Activated CD8-positive, alpha-beta T cell treated with anti-CD3 and anti-CD28 coated beads, Interleukin-2, amount 10 ng/mL, durations not matched to agents 7 days and 5 days (primary cell): Measurements from ENCODE around the gene MCRIP1. TPM values are rescaled to one million over a fixed set of nuclear protein-coding genes. Genes with fewer than 3 reads are reported as not detected.
"Not testable (repeated sequence)": the region's sequence is repeated elsewhere in the genome, so short reads cannot be mapped to it uniquely, and the experiment has no call there.

Experiments
- ATAC-seq: fragments of 150-1000 bp; cut with Tn5 transposase; one replicate; pipeline ENCODE4 v1.10.0; 2021; ENCODE audit warnings: moderate library complexity
- CTCF ChIA-PET: fragments of 350-600 bp; sonication (Branson Sonifier 250); formaldehyde crosslinking; loops from one replicate; lab custom pipeline; 2021; ENCODE audit warnings: antibody characterized with exemption; lab: Charles Lee
- POLR2A ChIA-PET: fragments of 350-600 bp; sonication (Branson Sonifier 250); formaldehyde crosslinking; loops from one replicate; lab custom pipeline; 2021; ENCODE audit warnings: antibody characterized with exemption; lab: Charles Lee
- DNase-seq: peaks from one replicate; pipeline ENCODE4 v3.0.0-alpha.2; 2020
- H3K27ac Mint-ChIP-seq: one replicate; pipeline ENCODE4 v1.8.0; 2021; ENCODE audit warnings: mild to moderate bottlenecking, mixed read lengths
- H3K27me3 Mint-ChIP-seq: one replicate; pipeline ENCODE4 v1.8.0; 2021; ENCODE audit warnings: low read depth, mixed read lengths
- H3K36me3 Mint-ChIP-seq: one replicate; pipeline ENCODE4 v1.8.0; 2021; ENCODE audit warnings: low read depth, mixed read lengths
- H3K4me1 Mint-ChIP-seq: one replicate; pipeline ENCODE4 v1.8.0; 2021; ENCODE audit warnings: low read depth, mixed read lengths
- H3K4me3 Mint-ChIP-seq: one replicate; pipeline ENCODE4 v1.8.0; 2021; ENCODE audit warnings: mild to moderate bottlenecking, mixed read lengths
- H3K9me3 Mint-ChIP-seq: one replicate; pipeline ENCODE4 v1.8.0; 2022; ENCODE audit warnings: mixed read lengths; ENCODE audit not compliant: insufficient read depth
- total RNA-seq, 2 experiments: library from RNA; stranded (reverse); gene quantifications; one replicate each; pipeline ENCODE4 v1.2.3, GENCODE V29; 2021

MCRIP1 gene
- total RNA-seq, 2 experiments from 2014 or later = 42.3 to 43.0 TPM

DNA sequence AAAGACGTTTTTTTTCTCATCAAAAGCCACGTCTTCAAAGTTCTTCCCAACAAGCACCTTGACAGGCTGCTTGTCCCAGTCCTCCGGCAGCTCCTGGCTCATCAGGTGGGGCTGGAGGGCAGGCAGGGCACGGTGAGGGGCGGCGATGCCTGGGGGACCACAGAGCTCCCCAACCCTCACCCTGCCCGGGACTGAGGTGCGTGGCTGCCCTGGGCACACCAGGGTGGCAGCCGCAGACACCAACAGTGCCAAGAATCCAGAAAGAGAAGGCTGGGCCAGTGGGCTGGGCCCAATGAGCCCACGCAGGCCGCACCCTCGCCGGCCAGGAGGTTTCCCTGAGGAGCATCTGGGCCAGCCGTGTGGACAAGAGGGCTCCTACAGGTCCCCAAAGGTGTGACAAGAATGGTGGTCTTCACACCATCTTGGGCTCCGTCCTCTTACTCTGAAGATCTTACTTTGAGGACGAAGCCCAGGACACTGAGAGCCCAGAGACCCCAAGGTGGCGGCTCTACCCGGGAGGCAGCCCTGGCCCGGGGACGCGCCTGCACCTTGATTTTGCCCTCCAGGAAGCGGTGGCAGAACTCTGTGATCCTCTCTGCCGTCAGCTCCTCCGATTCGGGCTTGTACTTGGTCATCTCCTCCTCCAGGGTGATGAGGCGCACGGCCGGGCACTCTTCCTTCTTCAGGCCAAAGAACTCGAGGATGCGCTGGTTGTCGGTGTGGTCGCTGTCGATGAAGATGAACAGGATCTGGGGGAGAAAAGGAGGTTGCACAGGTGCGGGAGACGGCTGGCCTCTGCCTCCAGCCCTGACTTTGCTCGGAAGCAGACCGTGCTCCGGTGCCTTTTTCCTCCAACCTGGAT, 13.0 kb upstream of the MCRIP1 start:
- CTCF ChIA-PET = no interaction called here
- no peaks in the 10 kb centered on the region for H3K27me3 Mint-ChIP-seq

DNA sequence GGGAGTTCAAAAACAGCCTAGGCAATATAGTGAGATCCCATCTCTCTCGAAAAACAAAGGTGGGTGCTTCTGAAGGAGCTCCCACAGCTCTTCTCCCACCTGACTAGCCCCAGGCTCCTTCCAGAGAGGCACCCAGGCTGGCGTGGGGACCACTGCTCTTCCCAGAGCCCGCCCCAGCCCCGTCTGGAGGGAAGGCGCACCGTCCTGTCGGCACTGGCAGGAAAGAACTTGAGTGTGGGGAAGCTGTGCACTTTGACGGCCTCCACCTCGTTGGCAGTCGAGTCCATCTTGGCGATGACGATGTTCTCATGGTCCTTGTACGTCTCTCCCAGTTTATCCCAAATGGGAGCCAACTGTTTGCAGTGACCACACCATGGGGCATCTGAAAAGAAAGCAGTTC, 12.3 kb upstream of the MCRIP1 start:
- Mint-ChIP-seq H3K4me3 (no peak overlapping the region), H3K4me1 (no peaks in the 10 kb centered on the region), H3K27me3 (no peaks in the 10 kb centered on the region), H3K27ac (no peak overlapping the region), H3K36me3 (peaks cover 44% of the 10 kb centered on the region), H3K9me3 (no peaks in the 10 kb centered on the region)
- no peak for DNase-seq
- ChIA-PET POLR2A (no interaction called here), CTCF (no interaction called here)
- ATAC-seq = no peak

More for the DNA sequence above, 13.0 kb upstream of the MCRIP1 start:
- peaks cover 45% of the 10 kb centered on the region for H3K36me3 Mint-ChIP-seq
- H3K27ac Mint-ChIP-seq = no peak overlapping the region
- H3K9me3 Mint-ChIP-seq = no peaks in the 10 kb centered on the region
- POLR2A ChIA-PET = no interaction called here
- no peaks in the 10 kb centered on the region for H3K4me1 Mint-ChIP-seq
- DNase-seq (no peak), ATAC-seq (no peak)
- no peak overlapping the region for H3K4me3 Mint-ChIP-seq

DNA sequence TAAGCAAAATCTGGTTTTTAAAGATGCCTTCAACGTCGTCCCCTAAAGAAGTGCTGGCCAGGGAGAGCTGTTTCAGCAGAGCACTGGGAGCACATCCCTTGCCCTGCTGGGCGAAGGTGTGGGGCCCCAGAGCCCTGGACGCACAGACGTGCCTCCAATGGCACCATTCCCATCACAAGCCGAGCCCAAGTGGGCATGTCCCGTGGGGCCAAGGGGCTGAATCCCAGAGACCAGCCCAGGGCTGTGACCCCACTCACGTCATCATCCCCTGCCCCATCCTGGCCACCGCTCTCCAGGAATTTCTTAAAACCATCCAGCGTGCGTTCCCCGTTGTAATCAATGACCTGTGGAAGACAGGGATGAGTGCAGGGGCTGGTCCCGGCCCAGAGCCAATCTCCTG, 11.8 kb upstream of the MCRIP1 start:
- POLR2A ChIA-PET = no interaction called here
- H3K36me3 Mint-ChIP-seq = peaks cover 44% of the 10 kb centered on the region
- H3K27me3 Mint-ChIP-seq = no peaks in the 10 kb centered on the region
- no peak for DNase-seq
- no peaks in the 10 kb centered on the region for H3K4me1 Mint-ChIP-seq
- no peak overlapping the region for H3K27ac Mint-ChIP-seq
- ATAC-seq = no peak
- no peaks in the 10 kb centered on the region for H3K9me3 Mint-ChIP-seq
- CTCF ChIA-PET = no interaction called here
- no peak overlapping the region for H3K4me3 Mint-ChIP-seq

DNA sequence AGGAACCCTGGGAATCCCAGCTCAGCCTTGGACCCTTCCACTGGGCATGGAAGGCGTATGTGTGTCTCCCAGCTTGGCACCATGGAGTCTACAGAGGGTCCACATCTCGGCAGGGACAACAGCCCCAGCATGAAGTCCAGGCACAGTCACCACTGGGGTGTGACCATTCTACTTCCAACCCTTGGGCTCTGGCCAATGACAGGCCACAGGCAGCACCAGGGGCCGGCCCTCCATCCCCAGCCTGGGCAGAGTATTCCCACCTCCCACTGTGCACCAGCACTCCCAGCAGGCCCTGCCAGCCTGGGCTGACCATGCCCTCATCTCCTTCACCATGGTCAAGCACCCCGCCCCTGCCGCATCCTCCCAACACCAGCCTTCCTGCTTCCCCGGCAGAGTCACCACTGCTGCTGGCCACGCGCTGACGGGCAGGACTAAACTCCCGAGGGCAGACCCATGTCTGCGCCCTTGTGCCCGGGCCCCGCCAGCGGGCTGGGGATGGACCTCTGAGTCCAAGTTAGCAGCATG, 11.3 kb upstream of the MCRIP1 start:
- ChIA-PET CTCF (no interaction called here), POLR2A (no interaction called here)
- ATAC-seq = peak; percentile 5
- no peaks in the 10 kb centered on the region for H3K9me3 Mint-ChIP-seq
- H3K27me3 Mint-ChIP-seq = no peaks in the 10 kb centered on the region
- peaks cover 44% of the 10 kb centered on the region for H3K36me3 Mint-ChIP-seq
- DNase-seq = no peak
- no peak overlapping the region for H3K27ac Mint-ChIP-seq
- no peaks in the 10 kb centered on the region for H3K4me1 Mint-ChIP-seq
- H3K4me3 Mint-ChIP-seq = no peak overlapping the region

DNA sequence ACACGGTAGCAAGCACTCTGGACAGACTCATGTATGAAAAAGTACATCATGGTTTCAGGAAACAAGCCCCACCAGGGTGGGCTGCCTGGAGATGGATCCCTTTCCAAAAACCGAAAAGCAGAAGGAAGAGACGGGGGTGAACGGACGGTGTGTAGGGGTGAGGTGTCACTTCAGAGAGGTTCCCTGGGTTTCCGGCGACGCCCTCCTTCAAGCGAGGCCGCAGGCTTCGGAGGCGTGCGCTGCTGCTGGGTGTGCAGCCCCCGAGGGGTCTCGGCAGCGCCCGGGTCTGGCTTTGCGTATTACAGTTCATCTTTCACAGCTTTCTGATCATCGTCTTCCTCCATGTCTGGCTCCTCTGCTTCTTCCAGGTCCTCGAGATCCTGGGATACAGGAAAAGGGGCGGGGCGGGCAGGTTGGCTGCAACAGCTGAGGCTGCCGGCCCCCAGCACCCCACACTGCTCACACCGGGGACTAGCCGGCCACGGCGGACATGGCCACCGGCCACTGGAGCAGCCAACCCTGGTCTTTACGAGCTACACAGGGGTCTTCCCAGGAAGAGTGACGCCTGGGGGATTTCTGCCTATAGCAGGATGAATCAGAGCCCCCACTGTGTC, 10.7 kb upstream of the MCRIP1 start:
- ATAC-seq = no peak
- Mint-ChIP-seq H3K9me3 (no peaks in the 10 kb centered on the region), H3K27ac (no peak overlapping the region), H3K36me3 (peaks cover 41% of the 10 kb centered on the region), H3K4me3 (no peak overlapping the region), H3K4me1 (no peaks in the 10 kb centered on the region), H3K27me3 (no peaks in the 10 kb centered on the region)
- POLR2A ChIA-PET = no interaction called here
- CTCF ChIA-PET = no interaction called here
- no peak for DNase-seq

DNA sequence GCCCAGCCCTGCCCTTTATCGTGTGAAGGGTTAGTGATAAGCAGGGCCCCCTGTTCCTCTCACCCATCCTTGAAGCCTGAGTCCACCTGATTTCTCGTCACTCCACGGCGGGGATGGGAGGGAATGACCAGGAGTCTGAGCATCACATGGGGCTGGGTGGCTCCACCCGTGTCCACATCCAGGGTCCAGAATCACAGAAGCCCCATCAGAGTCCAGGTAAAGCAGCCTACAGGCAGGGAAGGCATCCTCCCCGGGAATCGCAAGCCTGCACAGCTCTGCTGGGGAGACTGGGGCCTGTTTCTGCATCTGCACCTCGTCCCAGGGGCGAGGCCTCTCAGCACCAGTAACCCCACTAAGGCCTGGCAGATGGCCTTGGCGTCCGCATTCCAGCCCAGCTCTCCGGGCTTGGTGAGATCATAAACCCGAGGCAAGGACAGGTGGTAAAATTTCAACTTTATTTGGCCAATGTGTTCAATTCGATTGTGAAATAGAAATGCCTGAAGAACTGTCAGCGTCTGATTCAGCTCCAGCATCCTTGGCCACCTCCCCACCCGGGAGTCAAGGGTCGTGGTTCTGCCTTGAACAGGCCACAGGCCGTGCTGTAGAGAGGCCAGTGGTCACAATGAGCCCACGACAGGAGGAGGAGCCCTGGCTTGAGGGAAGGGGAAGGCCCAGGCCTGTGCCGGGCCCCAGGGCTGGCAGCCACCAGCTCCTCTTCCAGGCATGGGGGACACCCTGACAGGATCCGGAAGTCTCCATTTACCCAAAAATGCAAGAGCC, 9.8 kb upstream of the MCRIP1 start:
- no peaks in the 10 kb centered on the region for H3K27me3 Mint-ChIP-seq
- POLR2A ChIA-PET = interaction anchor here (0.9 kb wide), 1 partner anchor 9 kb away, joined by 4 read pairs; no protein-coding TSS in a partner anchor
- ATAC-seq (no peak), DNase-seq (no peak)
- H3K4me3 Mint-ChIP-seq = no peak overlapping the region
- no peaks in the 10 kb centered on the region for H3K9me3 Mint-ChIP-seq
- peaks cover 39% of the 10 kb centered on the region for H3K36me3 Mint-ChIP-seq
- no peak overlapping the region for H3K27ac Mint-ChIP-seq
- CTCF ChIA-PET = no interaction called here
- H3K4me1 Mint-ChIP-seq = no peaks in the 10 kb centered on the region

DNA sequence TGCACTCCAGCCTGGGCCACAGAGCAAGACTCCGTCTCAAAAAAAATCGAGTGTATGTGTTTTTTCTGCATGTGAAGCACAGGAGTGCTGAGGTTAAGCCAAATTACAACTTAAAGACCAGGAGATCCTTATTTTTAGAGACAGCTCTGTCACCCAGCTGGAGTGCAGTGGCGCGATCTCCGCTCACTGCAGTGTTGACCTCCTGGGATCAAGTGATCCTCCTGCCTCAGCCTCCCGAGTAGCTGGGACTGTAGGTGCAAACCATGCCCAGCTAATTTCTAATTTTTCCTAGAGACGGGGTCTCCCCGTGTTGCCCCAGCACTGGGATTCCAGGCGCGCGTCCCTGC, 9.3 kb upstream of the MCRIP1 start:
- Mint-ChIP-seq H3K4me1 (no peaks in the 10 kb centered on the region), H3K27ac (no peak overlapping the region), H3K4me3 (no peak overlapping the region), H3K36me3 (peaks cover 38% of the 10 kb centered on the region), H3K9me3 (no peaks in the 10 kb centered on the region), H3K27me3 (no peaks in the 10 kb centered on the region)
- no peak for DNase-seq
- POLR2A ChIA-PET = interaction anchor here (0.9 to 1.0 kb wide), 2 partner anchors 10 to 106 kb away, joined by 4 to 5 read pairs; no protein-coding TSS in a partner anchor
- no peak for ATAC-seq
- CTCF ChIA-PET = no interaction called here

DNA sequence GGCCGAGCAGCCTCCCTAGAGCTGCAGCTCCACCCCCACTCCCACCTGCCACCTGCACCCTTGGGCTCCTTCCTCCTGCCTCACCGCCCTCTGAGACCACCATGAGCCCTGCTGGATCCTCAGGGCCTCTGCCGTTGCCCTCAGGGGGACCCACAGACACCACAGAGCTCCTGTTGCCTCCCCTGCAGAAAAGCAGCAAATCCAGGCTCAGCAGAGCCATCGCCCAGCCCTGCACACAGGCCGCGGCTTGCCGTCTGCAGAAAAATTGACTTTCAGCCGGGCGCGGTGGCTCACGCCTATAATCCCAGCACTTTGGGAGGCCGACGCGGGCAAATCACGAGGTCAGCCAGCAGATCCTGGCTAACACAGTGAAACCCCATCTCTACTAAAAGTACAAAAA, 8.8 kb upstream of the MCRIP1 start:
- Mint-ChIP-seq H3K27me3 (no peaks in the 10 kb centered on the region), H3K27ac (no peak overlapping the region), H3K9me3 (no peaks in the 10 kb centered on the region), H3K4me3 (no peak overlapping the region), H3K36me3 (peaks cover 33% of the 10 kb centered on the region), H3K4me1 (no peaks in the 10 kb centered on the region)
- ChIA-PET POLR2A (interaction anchor here (1.0 kb wide), 1 partner anchor 106 kb away, joined by 5 read pairs; no protein-coding TSS in a partner anchor), CTCF (no interaction called here)
- DNase-seq (no peak), ATAC-seq (no peak)

DNA sequence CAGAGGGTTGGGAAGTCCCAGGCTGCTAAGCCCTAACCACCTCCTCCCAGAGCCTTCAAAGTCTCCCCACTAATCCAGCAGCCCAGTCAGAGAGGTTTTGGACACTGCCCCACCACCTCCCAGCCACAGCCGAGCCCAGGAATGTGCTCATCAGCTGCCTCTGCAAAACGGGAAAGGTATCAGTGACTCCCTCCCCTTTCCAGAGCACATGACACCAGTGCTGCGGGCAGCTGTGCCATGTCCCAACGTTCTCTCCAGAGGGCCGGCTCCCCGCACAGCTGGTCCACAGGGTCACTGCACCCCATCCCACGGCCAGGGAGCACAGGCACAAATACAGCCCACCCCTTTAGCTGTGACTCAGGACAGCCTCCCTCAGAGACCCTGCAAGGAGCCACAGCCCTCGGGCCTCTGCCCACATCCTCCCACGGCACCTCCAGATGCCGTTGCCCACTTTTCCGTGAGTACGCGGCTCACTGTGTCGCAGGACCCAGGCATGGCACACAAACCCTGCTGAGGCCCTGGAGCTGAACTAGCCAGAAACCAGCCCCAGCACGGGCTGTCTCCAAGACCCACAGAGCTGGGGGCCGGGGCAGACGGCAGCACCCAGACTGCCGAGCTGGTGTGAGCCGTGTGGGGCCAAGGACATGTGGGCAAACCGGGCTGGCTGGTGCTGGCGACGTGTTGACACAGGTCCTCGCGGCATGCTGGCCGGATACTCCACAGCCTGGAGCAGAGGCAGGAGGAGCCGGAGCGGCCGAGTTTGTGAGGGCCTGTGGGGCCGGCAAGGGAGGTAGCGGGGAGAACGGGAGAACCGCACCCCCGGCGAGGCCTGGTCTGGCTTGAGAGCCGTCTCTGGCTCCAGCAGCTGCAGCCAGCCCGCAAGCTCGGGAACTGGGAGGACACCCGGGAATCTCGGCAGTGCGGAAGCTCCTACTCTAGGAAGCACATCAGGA, 8.0 kb upstream of the MCRIP1 start:
- H3K27ac Mint-ChIP-seq = no peak overlapping the region
- H3K36me3 Mint-ChIP-seq = peaks cover 28% of the 10 kb centered on the region
- DNase-seq (no peak), ATAC-seq (no peak)
- H3K27me3 Mint-ChIP-seq = no peaks in the 10 kb centered on the region
- CTCF ChIA-PET = interaction anchor here (0.6 kb wide), 1 partner anchor 13 kb away, joined by 3 read pairs; no protein-coding TSS in a partner anchor
- H3K4me1 Mint-ChIP-seq = no peaks in the 10 kb centered on the region
- H3K9me3 Mint-ChIP-seq = no peaks in the 10 kb centered on the region
- H3K4me3 Mint-ChIP-seq = no peak overlapping the region
- POLR2A ChIA-PET = interaction anchor here (0.9 to 1.6 kb wide), 4 partner anchors 10 to 105 kb away, joined by 3 to 7 read pairs (median 4); no protein-coding TSS in a partner anchor

DNA sequence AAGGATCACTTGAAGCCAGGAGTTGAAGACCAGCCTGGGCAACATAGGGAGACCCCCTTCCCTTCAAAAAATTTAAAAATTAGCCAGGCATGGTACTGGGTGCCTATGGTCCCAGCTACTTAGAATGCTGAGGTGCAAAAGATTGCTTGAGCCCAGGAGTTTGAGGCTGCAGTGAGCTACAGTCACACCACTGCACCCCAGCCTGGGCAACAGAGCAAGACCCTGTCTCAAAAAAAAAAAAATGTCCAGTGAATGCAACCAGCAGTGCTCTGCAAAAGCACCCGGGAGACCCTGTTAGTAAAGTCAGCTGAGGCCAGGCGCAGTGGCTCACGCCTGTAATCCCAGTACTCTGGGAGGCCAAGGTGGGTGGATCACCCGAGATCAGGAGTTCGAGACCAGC, 7.0 kb upstream of the MCRIP1 start:
- peaks cover 19% of the 10 kb centered on the region for H3K36me3 Mint-ChIP-seq
- H3K4me1 Mint-ChIP-seq, H3K27ac Mint-ChIP-seq, DNase-seq, CTCF ChIA-PET, ATAC-seq, H3K4me3 Mint-ChIP-seq, H3K9me3 Mint-ChIP-seq, H3K27me3 Mint-ChIP-seq: not testable (repeated sequence)
- POLR2A ChIA-PET = interaction anchor here (0.9 to 1.6 kb wide), 2 partner anchors 11 to 15 kb away, joined by 4 to 7 read pairs; no protein-coding TSS in a partner anchor

DNA sequence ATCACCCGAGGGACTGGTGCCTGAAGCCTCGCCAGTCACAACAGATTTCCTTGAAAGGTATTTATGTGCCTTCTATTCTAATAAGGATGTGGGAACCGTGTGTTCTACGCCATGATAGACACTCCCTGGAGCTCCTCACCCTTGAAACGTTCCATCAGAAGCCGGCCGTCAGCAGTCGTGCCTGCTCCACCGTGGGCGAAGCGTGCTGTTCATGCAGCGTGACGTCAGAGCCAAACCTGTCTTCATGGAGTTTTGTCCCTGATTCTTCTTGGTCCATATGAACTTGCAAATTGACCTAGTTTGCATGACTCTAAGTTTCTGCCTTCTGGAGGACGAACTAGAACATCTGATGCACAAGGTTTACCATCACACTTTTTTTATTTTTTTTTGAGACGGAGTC, 6.2 kb upstream of the MCRIP1 start:
- Mint-ChIP-seq H3K27me3 (no peaks in the 10 kb centered on the region), H3K36me3 (peaks cover 12% of the 10 kb centered on the region), H3K27ac (no peak overlapping the region), H3K4me3 (no peak overlapping the region), H3K9me3 (no peaks in the 10 kb centered on the region), H3K4me1 (no peaks in the 10 kb centered on the region)
- POLR2A ChIA-PET = interaction anchor here (1.6 kb wide), 1 partner anchor 12 kb away, joined by 4 read pairs; no protein-coding TSS in a partner anchor
- CTCF ChIA-PET = no interaction called here
- DNase-seq (no peak), ATAC-seq (no peak)
